ENCODE results near the gene OTUD5. TPM values are rescaled to one million over a fixed set of nuclear protein-coding genes. Genes with fewer than 3 reads are reported as not detected.
"Not testable (repeated sequence)": the region's sequence is repeated elsewhere in the genome, so short reads cannot be mapped to it uniquely, and the experiment has no call there.

Gene OTUD5
- total RNA-seq, 1 donor from 2014 or later, result 23.8 TPM

DNA sequence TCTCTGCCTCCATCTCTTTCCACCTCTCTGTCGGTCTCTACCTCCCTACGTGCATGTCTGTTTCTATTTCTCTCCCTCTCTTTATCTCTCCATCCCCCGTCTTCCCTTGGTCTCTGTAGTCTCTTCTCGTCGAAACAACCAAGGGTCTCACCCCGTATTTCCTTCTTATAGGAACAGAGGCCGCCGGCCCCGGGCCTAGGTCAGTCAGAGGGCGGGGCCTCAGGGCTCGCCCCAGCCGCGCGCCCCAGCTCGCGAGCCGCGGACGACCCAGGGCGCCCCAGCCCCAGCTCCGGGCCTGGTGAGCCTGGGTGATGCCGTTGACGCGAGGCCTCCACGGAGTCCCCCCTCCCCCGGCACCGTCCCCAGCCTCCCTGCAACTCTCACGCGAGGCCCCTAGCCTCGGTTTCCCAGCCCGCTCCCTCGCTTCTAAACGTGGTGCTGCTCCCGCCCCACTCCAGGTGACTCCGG, 66.4 kb downstream of the OTUD5 start:
- DNase-seq (ENCODE audit: low read depth in 2 of 2), result no peak

DNA sequence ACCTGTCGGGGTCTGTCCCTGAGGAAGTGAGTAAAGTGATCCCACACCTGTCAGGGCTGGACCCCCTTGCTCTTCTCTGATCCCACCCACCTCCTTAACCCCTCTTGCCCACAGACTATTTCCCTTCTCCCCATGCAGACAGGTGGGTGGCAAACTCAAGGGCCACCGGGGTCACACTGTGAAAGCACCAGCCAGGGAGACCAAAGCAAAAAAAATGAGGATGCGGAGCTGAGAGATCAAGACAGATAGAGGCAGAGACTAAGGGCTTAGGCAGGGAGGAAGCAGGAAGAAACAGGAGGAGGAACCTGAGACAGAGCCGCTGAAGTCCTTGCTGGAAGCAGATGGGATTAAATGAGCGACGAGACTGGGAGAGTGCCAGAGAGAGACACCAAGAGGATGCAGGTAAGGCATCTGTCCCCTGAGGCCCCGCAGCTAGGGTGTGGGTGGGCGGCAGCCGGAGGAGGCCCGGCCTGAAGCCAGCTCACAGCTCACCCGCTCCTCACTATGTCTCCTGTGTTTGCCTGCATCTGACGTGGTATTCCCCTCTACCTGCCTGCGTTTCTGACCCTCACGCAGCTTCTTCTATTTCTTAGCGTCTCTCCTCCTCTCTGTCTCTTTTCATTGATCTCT, 67.0 kb downstream of the OTUD5 start:
- no peak for DNase-seq (ENCODE audit: low read depth in 2 of 2)

DNA sequence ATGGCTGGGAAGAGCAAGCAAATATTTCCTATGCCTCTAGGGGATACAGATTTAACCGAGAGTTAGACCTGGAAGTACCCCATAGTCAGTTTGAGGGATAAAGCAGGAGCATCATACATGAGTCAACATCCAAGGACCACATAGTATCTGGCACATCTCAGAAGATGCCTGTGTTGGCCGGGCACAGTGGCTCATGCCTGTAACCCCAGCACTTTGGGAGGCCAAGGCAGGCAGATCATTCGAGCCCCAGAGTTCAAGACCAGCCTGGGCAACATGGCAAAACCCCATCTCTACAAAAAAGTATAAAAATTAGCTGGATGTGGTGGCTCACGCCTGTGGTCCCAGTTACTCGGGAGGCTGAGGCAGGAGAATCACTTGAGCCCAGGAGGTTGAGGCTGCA, 70.8 kb downstream of the OTUD5 start:
- DNase-seq (ENCODE audit: low read depth in 2 of 2), result not testable (repeated sequence)

DNA sequence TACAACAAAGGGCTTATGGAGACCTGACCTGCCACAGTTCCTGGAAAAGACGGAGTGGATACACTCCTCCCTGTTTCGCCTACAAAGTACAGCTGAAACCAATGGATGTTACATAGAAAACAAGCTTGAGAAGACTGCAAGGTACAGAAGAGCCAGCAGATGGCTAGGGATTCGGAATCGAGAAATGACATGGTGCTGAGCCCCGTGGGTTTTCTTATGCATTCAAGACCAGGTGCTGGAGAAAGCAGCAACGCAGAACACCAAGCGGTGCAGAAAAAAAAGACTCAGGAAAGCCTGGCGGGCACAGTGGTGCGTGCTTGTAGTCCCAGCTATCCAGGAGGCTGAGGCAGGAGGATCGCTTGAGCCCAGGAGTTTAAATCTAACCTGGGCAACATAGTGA, 73.7 kb downstream of the OTUD5 start:
- no peak for DNase-seq (ENCODE audit: low read depth in 2 of 2)

DNA sequence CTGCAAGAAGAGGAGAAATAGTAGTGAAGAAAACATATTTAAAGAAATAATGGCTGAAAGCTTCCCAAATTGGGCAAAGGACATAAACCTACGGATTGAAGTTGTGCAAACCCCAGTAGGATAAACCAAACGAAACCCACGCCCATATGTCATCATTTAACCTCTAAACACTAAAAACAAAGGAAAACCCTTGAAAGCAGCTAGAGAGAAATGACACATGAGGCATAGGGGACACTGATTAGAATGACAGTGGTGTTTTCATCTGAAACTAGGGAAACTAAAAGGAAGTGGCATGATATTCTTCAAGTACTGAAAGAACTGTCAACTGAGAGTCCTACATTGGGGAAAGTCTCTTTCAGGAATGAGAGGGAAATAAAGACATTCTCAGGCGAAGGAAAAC, 80.5 kb downstream of the OTUD5 start:
- not testable (repeated sequence) for DNase-seq (ENCODE audit: low read depth in 2 of 2)

Other genes with a start within 250 kb of the OTUD5 start
- gene GLOD5, start 195.9 kb downstream of the OTUD5 start, total RNA-seq, result not detected in 2 replicates
- not detected in 2 replicates for gene GATA1, start 171.0 kb downstream of the OTUD5 start, total RNA-seq
- 18.3 and 29.2 TPM in 2 replicates for gene HDAC6, start 155.5 kb downstream of the OTUD5 start, total RNA-seq
- gene ERAS, start 131.1 kb downstream of the OTUD5 start, total RNA-seq, result not detected in 2 replicates
- gene PCSK1N, start 122.0 kb downstream of the OTUD5 start, total RNA-seq, result under 0.01 and 0.20 TPM in 2 replicates
- 17.0 and 21.2 TPM in 2 replicates for gene TIMM17B, start 59.8 kb downstream of the OTUD5 start, total RNA-seq
- 64.1 and 71.0 TPM in 2 replicates for gene PQBP1, start 59.7 kb downstream of the OTUD5 start, total RNA-seq
- gene SLC35A2, start 46.0 kb downstream of the OTUD5 start, total RNA-seq, result 7.8 and 12.9 TPM in 2 replicates
- 2.4 and 4.2 TPM in 2 replicates for gene PIM2, start 38.6 kb downstream of the OTUD5 start, total RNA-seq
- 0.20 and 0.22 TPM in 2 replicates for gene KCND1, start 14.2 kb upstream of the OTUD5 start, total RNA-seq
- 12.4 and 19.6 TPM in 2 replicates for gene GRIPAP1, start 44.7 kb upstream of the OTUD5 start, total RNA-seq
- gene TFE3, start 85.8 kb upstream of the OTUD5 start, total RNA-seq, result 8.3 TPM in 2 replicates
- gene CCDC120, start 101.4 kb upstream of the OTUD5 start, total RNA-seq, result 0.44 and 0.79 TPM in 2 replicates
- 3.5 and 4.2 TPM in 2 replicates for gene PRAF2, start 116.4 kb upstream of the OTUD5 start, total RNA-seq
- gene WDR45, start 122.3 kb upstream of the OTUD5 start, total RNA-seq, result 14.6 and 15.9 TPM in 2 replicates
- gene GPKOW, start 166.1 kb upstream of the OTUD5 start, total RNA-seq, result 16.3 and 16.6 TPM in 2 replicates
- gene MAGIX, start 205.2 kb upstream of the OTUD5 start, total RNA-seq, result 0.60 and 0.65 TPM in 2 replicates
- 6.7 and 12.6 TPM in 2 replicates for gene PLP2, start 214.3 kb upstream of the OTUD5 start, total RNA-seq
- gene PRICKLE3, start 228.8 kb upstream of the OTUD5 start, total RNA-seq, result 2.8 and 3.4 TPM in 2 replicates
- under 0.01 TPM in 2 replicates for gene SYP, start 242.6 kb upstream of the OTUD5 start, total RNA-seq